ENCODE results near the gene TRPC4. TPM values are rescaled to one million over a fixed set of nuclear protein-coding genes. Genes with fewer than 3 reads are reported as not detected.

Gene TRPC4
- polyA plus RNA-seq, 3 donors = not detected

DNA sequence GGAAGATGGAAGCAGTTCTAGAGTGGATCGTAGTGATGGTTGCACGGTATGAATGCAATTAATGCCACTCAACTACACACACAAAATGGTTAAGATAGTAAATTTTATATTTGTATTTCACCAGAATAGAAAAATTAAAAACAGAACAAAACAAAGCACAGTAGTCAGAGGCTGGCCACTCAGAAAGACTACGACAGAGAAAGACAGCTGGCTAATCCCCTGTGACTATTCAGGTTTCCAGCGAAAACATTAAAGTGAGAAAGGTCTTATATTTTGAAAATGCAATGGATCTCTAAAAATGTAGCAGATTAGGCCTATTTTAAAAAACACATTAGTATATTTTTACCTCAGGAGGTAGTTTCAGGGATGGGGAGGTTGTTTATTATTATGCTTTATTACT is 139.7 kb downstream of the TRPC4 start:
- H4K20me1 ChIP-seq (ENCODE audit: insufficient read depth, low read length) = no peaks in the 10 kb centered on the region
- no peaks in the 10 kb centered on the region for H3K9me3 ChIP-seq (replicated peaks in 1 of 2; ENCODE audit: control insufficient read depth in 1 of 2, insufficient read depth in 1 of 2, low read length in 2 of 2)
- intact Hi-C loops (cut with micrococcal nuclease) = no loop called here
- H3K27ac Mint-ChIP-seq = no peak overlapping the region
- no peak overlapping the region for H3K4me3 ChIP-seq (replicated peaks in 1 of 3; ENCODE audit: low read depth in 2 of 3, low read length in 3 of 3)
- H3K4me1 Mint-ChIP-seq = no peaks in the 10 kb centered on the region
- H3K27me3 ChIP-seq (ENCODE audit: control insufficient read depth in 2 of 2, insufficient read depth in 2 of 2, low read length in 2 of 2) = no peaks in the 10 kb centered on the region
- H3K4me3 Mint-ChIP-seq = no peak overlapping the region
- no peak overlapping the region for H3K4me2 ChIP-seq (replicated peaks; ENCODE audit: extremely low read depth, low read length, poor library complexity, severe bottlenecking)
- DNase-seq = no peak
- no peaks in the 10 kb centered on the region for H3K36me3 Mint-ChIP-seq
- H3K9ac ChIP-seq (ENCODE audit: insufficient read depth, low read length, poor library complexity, severe bottlenecking) = no peak overlapping the region
- peaks cover 0 to 1% (median 0%) of the 10 kb centered on the region in 3 donors for H3K27me3 Mint-ChIP-seq (ENCODE audit: low read depth in 3 of 3)
- no peaks in the 10 kb centered on the region for H3K36me3 ChIP-seq (replicated peaks in 1 of 2; ENCODE audit: control insufficient read depth in 1 of 2, insufficient read depth in 2 of 2, low read length in 2 of 2)
- WGBS (ENCODE audit: insufficient coverage) = no CpG with 5 or more reads among the region's 4 CpGs
- peaks cover 0 to 2% (median 0%) of the 10 kb centered on the region in 7 donors for H3K9me3 Mint-ChIP-seq
- no peak overlapping the region for H2AFZ ChIP-seq (ENCODE audit: insufficient read depth, low read depth, low read length, poor library complexity, severe bottlenecking)
- no peak overlapping the region for H3K27ac ChIP-seq (ENCODE audit: low read depth in 1 of 2, low read length in 2 of 2)
- H3K4me1 ChIP-seq (ENCODE audit: control insufficient read depth in 1 of 2, insufficient read depth in 2 of 2, low read length in 2 of 2) = no peaks in the 10 kb centered on the region
- H3K79me2 ChIP-seq (ENCODE audit: insufficient read depth, low read length) = no peaks in the 10 kb centered on the region
- no peak for TF ChIP-seq CTCF (IDR thresholded peaks at IDR 0.05)

- Histone ChIP-seq H3K9me3 (replicated peaks in 1 of 2; ENCODE audit: control insufficient read depth in 1 of 2, insufficient read depth in 1 of 2, low read length in 2 of 2) (no peaks in the 10 kb centered on the region), H4K20me1 (ENCODE audit: insufficient read depth, low read length) (no peaks in the 10 kb centered on the region), H3K4me3 (replicated peaks in 1 of 3; ENCODE audit: low read depth in 2 of 3, low read length in 3 of 3) (no peak overlapping the region), H3K9ac (ENCODE audit: insufficient read depth, low read length, poor library complexity, severe bottlenecking) (no peak overlapping the region), H3K4me1 (ENCODE audit: control insufficient read depth in 1 of 2, insufficient read depth in 2 of 2, low read length in 2 of 2) (no peaks in the 10 kb centered on the region), H3K4me2 (replicated peaks; ENCODE audit: extremely low read depth, low read length, poor library complexity, severe bottlenecking) (no peak overlapping the region), H2AFZ (ENCODE audit: insufficient read depth, low read depth, low read length, poor library complexity, severe bottlenecking) (no peak overlapping the region), H3K79me2 (ENCODE audit: insufficient read depth, low read length) (no peaks in the 10 kb centered on the region), H3K36me3 (replicated peaks in 1 of 2; ENCODE audit: control insufficient read depth in 1 of 2, insufficient read depth in 2 of 2, low read length in 2 of 2) (no peaks in the 10 kb centered on the region), H3K27me3 (ENCODE audit: control insufficient read depth in 2 of 2, insufficient read depth in 2 of 2, low read length in 2 of 2) (no peaks in the 10 kb centered on the region), H3K27ac (ENCODE audit: low read depth in 1 of 2, low read length in 2 of 2) (no peak overlapping the region)
- peaks cover 0 to 2% (median 0%) of the 10 kb centered on the region in 3 donors for H3K27me3 Mint-ChIP-seq (ENCODE audit: low read depth in 3 of 3)
- no peak for TF ChIP-seq CTCF (IDR thresholded peaks at IDR 0.05)
- H3K4me3 Mint-ChIP-seq = no peak overlapping the region
- no CpG with 5 or more reads among the region's 8 CpGs for WGBS (ENCODE audit: insufficient coverage)
- H3K27ac Mint-ChIP-seq = no peak overlapping the region
- no peaks in the 10 kb centered on the region for H3K36me3 Mint-ChIP-seq
- H3K4me1 Mint-ChIP-seq = no peaks in the 10 kb centered on the region
- no peak for DNase-seq
- intact Hi-C loops (cut with micrococcal nuclease) = no loop called here
- H3K9me3 Mint-ChIP-seq = peaks cover 0 to 3% (median 1%) of the 10 kb centered on the region in 7 donors
These were observed 153.0 kb downstream of the TRPC4 start for GRCh38 chr13:37716420-37717195.

Data from CD14-positive monocyte (primary cell).